AG20443 (cell line): ENCODE measurements around the gene OR5AP2.
"Not testable (repeated sequence)": the region's sequence is repeated elsewhere in the genome, so short reads cannot be mapped to it uniquely, and the experiment has no call there.

ENCODE experiments used
- DNase-seq: peaks from one replicate; pipeline ENCODE4 v3.0.0; 2012; ENCODE audit warnings: low spot score, mixed read lengths

OR5AP2 gene

GRCh38 chr11:56642339-56642738 is at the start of gene OR5AP2:
TSS of gene OR5AP2 (minus strand) at chr11:56642439. CDS start at chr11:56642439, 0 bp downstream.
- no peak for DNase-seq

- DNase-seq: not testable (repeated sequence)
Observed at GRCh38 chr11:56691179-56691578, 48.9 kb upstream of the OR5AP2 start.

- no peak for DNase-seq
Observed at GRCh38 chr11:56688554-56689100, 46.4 kb upstream of the OR5AP2 start.

- DNase-seq: no peak
Observed at GRCh38 chr11:56670984-56671383, 28.7 kb upstream of the OR5AP2 start.

- DNase-seq: no peak
Observed at GRCh38 chr11:56663386-56663785, 21.1 kb upstream of the OR5AP2 start, which contains the start of gene OR5AR1. TSS of gene OR5AR1 (plus strand) at chr11:56663686. CDS start at chr11:56663686, 0 bp downstream.

GRCh38 chr11:56659755-56660154 is 17.5 kb upstream of the OR5AP2 start:
- DNase-seq: no peak

GRCh38 chr11:56637500-56637899 is 4.7 kb downstream of the OR5AP2 start:
- no peak for DNase-seq

GRCh38 chr11:56636861-56637260 is 5.4 kb downstream of the OR5AP2 start:
- no peak for DNase-seq

GRCh38 chr11:56632329-56632728 is 9.9 kb downstream of the OR5AP2 start:
- no peak for DNase-seq

- DNase-seq: no peak
Observed at GRCh38 chr11:56625946-56626345, 16.3 kb downstream of the OR5AP2 start.

- peak; percentile 53 for DNase-seq
Observed at GRCh38 chr11:56624661-56625110, 17.6 kb downstream of the OR5AP2 start.

GRCh38 chr11:56611174-56611573 is 31.1 kb downstream of the OR5AP2 start:
- DNase-seq: no peak

- DNase-seq: not testable (repeated sequence)
Observed at GRCh38 chr11:56592088-56592717, 50.0 kb downstream of the OR5AP2 start.
